Ishikawa (cell line): ENCODE measurements around the gene CATSPERZ.

Experiments
- CEBPB ChIP-seq: IDR thresholded peaks from 2 replicates; pipeline ENCODE4 v1.6.1; 2012
- CREB1 ChIP-seq: IDR thresholded peaks from 2 replicates; pipeline ENCODE4 v1.6.1; 2012; ENCODE audit warnings: low read depth
- EGR1 ChIP-seq: IDR thresholded peaks from 2 replicates; pipeline ENCODE4 v1.6.1; 2012
- EP300 ChIP-seq: IDR thresholded peaks from 2 replicates; pipeline ENCODE4 v1.6.1; 2012; ENCODE audit warnings: borderline replicate concordance
- FOXM1 ChIP-seq: IDR thresholded peaks from 2 replicates; pipeline ENCODE4 v1.6.1; 2012; ENCODE audit warnings: low read depth, borderline replicate concordance
- NFIC ChIP-seq: IDR thresholded peaks from 2 replicates; pipeline ENCODE4 v1.6.1; 2012
- RAD21 ChIP-seq: IDR thresholded peaks from 2 replicates; pipeline ENCODE4 v1.6.1; 2012; ENCODE audit warnings: low read depth
- TAF1 ChIP-seq: IDR thresholded peaks from 2 replicates; pipeline ENCODE4 v1.6.1; 2012; ENCODE audit warnings: low read depth, mild to moderate bottlenecking
- TCF12 ChIP-seq: IDR thresholded peaks from 2 replicates; pipeline ENCODE4 v1.6.1; 2012; ENCODE audit warnings: low read depth
- TEAD4 ChIP-seq: IDR thresholded peaks from 2 replicates; pipeline ENCODE4 v1.6.1; 2012
- YY1 ChIP-seq: IDR thresholded peaks from 2 replicates; pipeline ENCODE4 v1.6.1; 2012; ENCODE audit warnings: low read depth
- ZBTB7A ChIP-seq: IDR thresholded peaks from 2 replicates; pipeline ENCODE4 v1.6.1; 2012; ENCODE audit warnings: low read depth
- TF ChIP-seq, protein P1 (sequence below): IDR thresholded peaks from 2 replicates; pipeline ENCODE4 v1.6.1; 2012
- TF ChIP-seq, protein P2 (sequence below): IDR thresholded peaks from 2 replicates; pipeline ENCODE4 v1.6.1; 2012; ENCODE audit warnings: low read depth, mild to moderate bottlenecking
- TF ChIP-seq, protein P3 (sequence below): IDR thresholded peaks from 2 replicates; pipeline ENCODE4 v1.6.1; 2012

CATSPERZ gene

DNA sequence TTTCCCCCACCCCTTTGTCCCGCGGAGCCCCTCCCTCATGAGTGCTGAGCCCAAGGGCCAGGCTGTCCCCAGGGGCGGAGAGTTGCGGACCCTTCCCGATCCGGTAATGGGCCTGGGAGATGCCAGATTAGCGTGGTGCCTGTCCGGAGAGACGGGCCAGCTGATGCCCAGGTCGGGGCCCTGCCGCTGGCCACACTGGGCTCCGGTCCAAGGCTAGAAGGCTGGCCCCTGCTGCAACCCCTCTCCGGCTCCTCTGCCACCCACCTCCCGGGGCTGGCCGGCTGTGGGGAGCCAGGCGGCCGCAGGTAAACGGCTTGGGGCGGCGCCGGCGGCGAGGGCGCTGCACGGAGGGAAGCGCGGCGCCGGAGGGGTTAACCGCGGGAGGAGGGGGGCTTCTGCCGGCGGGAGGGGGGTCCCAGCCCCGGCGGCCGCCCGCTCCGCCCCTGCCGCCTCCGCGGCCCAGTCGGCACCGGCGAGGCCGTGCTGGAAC, 8.9 kb upstream of the CATSPERZ start, which contains the start of gene KCNK4:
KCNK4 (plus strand) TSS at position 41 of the 490 bp plus-strand sequence. CDS start 1,717 bp downstream, outside the sequence.
- TF ChIP-seq, protein P1, sequence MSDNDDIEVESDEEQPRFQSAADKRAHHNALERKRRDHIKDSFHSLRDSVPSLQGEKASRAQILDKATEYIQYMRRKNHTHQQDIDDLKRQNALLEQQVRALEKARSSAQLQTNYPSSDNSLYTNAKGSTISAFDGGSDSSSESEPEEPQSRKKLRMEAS: no peak
- TF ChIP-seq EP300: no peak
- no peak for TF ChIP-seq YY1
- no peak for TF ChIP-seq TCF12
- TF ChIP-seq, protein P2, sequence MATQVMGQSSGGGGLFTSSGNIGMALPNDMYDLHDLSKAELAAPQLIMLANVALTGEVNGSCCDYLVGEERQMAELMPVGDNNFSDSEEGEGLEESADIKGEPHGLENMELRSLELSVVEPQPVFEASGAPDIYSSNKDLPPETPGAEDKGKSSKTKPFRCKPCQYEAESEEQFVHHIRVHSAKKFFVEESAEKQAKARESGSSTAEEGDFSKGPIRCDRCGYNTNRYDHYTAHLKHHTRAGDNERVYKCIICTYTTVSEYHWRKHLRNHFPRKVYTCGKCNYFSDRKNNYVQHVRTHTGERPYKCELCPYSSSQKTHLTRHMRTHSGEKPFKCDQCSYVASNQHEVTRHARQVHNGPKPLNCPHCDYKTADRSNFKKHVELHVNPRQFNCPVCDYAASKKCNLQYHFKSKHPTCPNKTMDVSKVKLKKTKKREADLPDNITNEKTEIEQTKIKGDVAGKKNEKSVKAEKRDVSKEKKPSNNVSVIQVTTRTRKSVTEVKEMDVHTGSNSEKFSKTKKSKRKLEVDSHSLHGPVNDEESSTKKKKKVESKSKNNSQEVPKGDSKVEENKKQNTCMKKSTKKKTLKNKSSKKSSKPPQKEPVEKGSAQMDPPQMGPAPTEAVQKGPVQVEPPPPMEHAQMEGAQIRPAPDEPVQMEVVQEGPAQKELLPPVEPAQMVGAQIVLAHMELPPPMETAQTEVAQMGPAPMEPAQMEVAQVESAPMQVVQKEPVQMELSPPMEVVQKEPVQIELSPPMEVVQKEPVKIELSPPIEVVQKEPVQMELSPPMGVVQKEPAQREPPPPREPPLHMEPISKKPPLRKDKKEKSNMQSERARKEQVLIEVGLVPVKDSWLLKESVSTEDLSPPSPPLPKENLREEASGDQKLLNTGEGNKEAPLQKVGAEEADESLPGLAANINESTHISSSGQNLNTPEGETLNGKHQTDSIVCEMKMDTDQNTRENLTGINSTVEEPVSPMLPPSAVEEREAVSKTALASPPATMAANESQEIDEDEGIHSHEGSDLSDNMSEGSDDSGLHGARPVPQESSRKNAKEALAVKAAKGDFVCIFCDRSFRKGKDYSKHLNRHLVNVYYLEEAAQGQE: no peak
- TF ChIP-seq EGR1: no peak
- TF ChIP-seq CREB1: no peak
- TF ChIP-seq CEBPB: no peak
- TF ChIP-seq, protein P3, sequence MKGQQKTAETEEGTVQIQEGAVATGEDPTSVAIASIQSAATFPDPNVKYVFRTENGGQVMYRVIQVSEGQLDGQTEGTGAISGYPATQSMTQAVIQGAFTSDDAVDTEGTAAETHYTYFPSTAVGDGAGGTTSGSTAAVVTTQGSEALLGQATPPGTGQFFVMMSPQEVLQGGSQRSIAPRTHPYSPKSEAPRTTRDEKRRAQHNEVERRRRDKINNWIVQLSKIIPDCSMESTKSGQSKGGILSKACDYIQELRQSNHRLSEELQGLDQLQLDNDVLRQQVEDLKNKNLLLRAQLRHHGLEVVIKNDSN: no peak
- TF ChIP-seq FOXM1: no peak
- no peak for TF ChIP-seq ZBTB7A
- no peak for TF ChIP-seq TEAD4
- no peak for TF ChIP-seq TAF1
- TF ChIP-seq RAD21: no peak
- TF ChIP-seq NFIC: no peak

DNA sequence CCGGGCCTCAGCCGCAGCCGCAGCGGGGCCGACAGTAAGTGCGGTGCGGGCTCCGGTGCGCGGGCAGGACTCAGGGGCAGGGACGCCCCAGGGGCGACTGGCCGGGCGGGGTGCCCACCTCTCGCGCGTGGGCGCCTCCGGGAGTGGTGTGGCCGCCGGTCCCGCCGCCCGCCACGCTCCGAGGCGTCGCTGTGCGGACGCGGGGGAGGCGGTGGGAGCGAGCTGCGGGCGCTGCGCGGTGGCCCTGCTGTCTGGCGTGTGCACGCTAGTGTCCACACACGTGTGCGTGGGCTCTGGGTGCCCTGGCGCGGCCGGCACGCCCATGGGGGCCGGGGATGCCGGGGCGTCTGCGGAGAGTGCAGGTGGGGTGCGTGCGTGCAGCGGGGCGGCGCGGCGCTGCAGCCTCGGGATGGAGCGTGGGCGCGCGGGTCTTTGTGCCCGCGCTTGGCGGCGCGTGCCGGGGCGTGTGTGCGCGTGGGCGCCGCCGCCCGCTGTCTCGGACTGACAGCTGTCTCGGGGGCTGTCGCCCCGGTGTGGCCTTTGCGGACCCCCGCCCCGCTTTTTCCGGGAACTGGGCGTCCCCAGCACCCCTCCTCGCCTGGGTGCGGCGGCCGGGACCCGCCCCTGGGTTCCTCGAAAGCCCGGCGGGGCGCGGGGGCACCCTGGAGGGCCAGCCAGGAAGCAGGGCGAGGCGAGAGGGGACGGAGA, 8.3 kb upstream of the CATSPERZ start:
- TF ChIP-seq FOXM1 (no peak), EP300 (no peak), TEAD4 (no peak), EGR1 (no peak; the same call in 1 of the 2 replicates), CEBPB (no peak), RAD21 (no peak), ZBTB7A (no peak), TCF12 (no peak), YY1 (no peak)
- TF ChIP-seq, protein P1: no peak
- TF ChIP-seq, protein P2: no peak
- TF ChIP-seq, protein P3: no peak

DNA sequence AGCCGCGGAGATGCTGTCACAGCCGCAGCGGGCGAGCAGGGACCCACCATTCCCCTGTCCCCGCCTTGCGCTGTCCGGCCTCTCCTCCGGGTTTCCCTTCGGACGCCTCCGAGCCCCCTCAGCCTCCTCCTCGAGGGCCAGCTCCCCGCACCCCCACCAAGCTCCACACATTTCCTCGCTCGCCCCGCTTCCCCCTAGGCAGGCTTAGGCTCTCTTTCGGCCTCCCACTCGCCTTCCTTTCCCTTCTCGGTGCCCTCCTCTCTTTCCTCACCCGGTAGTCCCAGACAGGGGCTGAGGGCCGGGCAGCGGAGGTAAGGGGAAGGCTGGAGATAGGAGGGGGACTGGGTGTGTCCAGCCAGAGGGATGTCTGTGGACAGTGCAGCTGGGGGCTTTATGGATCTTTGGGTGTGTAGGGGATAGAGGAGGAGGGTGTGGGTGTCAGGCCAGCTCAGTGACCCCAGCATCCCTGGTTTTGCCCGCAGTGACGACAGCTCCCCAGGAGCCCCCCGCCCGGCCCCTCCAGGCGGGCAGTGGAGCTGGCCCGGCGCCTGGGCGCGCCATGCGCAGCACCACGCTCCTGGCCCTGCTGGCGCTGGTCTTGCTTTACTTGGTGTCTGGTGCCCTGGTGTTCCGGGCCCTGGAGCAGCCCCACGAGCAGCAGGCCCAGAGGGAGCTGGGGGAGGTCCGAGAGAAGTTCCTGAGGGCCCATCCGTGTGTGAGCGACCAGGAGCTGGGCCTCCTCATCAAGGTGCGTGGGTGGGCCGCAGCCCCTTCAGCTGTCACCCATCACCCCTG, 7.5 kb upstream of the CATSPERZ start:
- TF ChIP-seq ZBTB7A: no peak
- TF ChIP-seq RAD21: no peak
- TF ChIP-seq, protein P2: no peak
- TF ChIP-seq, protein P1: no peak
